SK-N-SH treated with all-trans-retinoic acid at 6 μM for 48 hours (cell line): Measurements from ENCODE around the gene MUTYH.

ENCODE experiments used
- ARNTL ChIP-seq: fragments of 450-650 bp; formaldehyde crosslinking; IDR thresholded peaks from 2 replicates; pipeline ENCODE4 v1.5.0; 2020; ENCODE audit warnings: low read depth, mild to moderate bottlenecking, moderate library complexity, borderline replicate concordance
- CREB5 ChIP-seq: fragments of 250-450 bp; sonication (Bioruptor Pico); IDR thresholded peaks from 2 replicates; pipeline ENCODE4 v1.5.1; 2020; ENCODE audit warnings: low read depth, mild to moderate bottlenecking, moderate library complexity
- CSDC2 ChIP-seq: fragments of 250-450 bp; sonication (Bioruptor Pico); IDR thresholded peaks from 2 replicates; pipeline ENCODE4 v1.5.0; 2020; ENCODE audit warnings: mild to moderate bottlenecking, moderate library complexity
- ESRRG ChIP-seq: fragments of 250-450 bp; sonication (Bioruptor Pico); IDR thresholded peaks from 2 replicates; pipeline ENCODE4 v1.6.1; 2021; ENCODE audit warnings: mild to moderate bottlenecking
- OSR1 ChIP-seq: fragments of 250-450 bp; sonication (Bioruptor Pico); IDR thresholded peaks from 2 replicates; pipeline ENCODE4 v1.8.0; 2022; ENCODE audit warnings: moderate library complexity, mild to moderate bottlenecking, inconsistent platforms
- PATZ1 ChIP-seq: fragments of 250-450 bp; sonication (Bioruptor Pico); IDR thresholded peaks from 2 replicates; pipeline ENCODE4 v1.8.0; 2020; ENCODE audit warnings: mild to moderate bottlenecking, moderate library complexity, borderline replicate concordance
- PPARA ChIP-seq: fragments of 250-450 bp; sonication (Bioruptor Pico); IDR thresholded peaks from 2 replicates; pipeline ENCODE4 v1.5.0; 2020; ENCODE audit warnings: mild to moderate bottlenecking, borderline replicate concordance
- RARB ChIP-seq: fragments of 250-450 bp; sonication (Bioruptor Pico); IDR thresholded peaks from 2 replicates; pipeline ENCODE4 v1.8.0; 2021; ENCODE audit warnings: mild to moderate bottlenecking, moderate library complexity
- ZFP3 ChIP-seq: fragments of 250-450 bp; sonication (Bioruptor Pico); IDR thresholded peaks from 2 replicates; pipeline ENCODE4 v1.5.0; 2020; ENCODE audit warnings: mild to moderate bottlenecking, moderate library complexity

- TF ChIP-seq PATZ1 (no peak), ARNTL (no peak), RARB (no peak), CREB5 (no peak), PPARA (CRISPR knock-in tag) (no peak), ZFP3 (CRISPR knock-in tag) (no peak), OSR1 (CRISPR knock-in tag) (no peak), ESRRG (CRISPR knock-in tag) (no peak), CSDC2 (CRISPR knock-in tag) (no peak)
These were observed 42.4 kb downstream of the MUTYH start for GRCh38 chr1:45297666-45298356.
